Stimulated activated CD8-positive, alpha-beta memory T cell treated with anti-CD3 and anti-CD28 coated beads, Interleukin-7, amount 100 ng/mL, for 48 hours (primary cell): ENCODE data around the gene MEIOB.
"Not testable (repeated sequence)": the region's sequence is repeated elsewhere in the genome, so short reads cannot be mapped to it uniquely, and the experiment has no call there.

Experiments used
- DNase-seq, 2 donors: peaks; one replicate each; pipeline ENCODE4 v3.0.0-alpha.2; 2020; ENCODE audit warnings: low read depth in 1 of 2; ENCODE audit errors: extremely low read depth in 1 of 2

Gene MEIOB

GRCh38 chr16:1816396-1817275 is 55.3 kb downstream of the MEIOB start:
- no peak for DNase-seq

DNA sequence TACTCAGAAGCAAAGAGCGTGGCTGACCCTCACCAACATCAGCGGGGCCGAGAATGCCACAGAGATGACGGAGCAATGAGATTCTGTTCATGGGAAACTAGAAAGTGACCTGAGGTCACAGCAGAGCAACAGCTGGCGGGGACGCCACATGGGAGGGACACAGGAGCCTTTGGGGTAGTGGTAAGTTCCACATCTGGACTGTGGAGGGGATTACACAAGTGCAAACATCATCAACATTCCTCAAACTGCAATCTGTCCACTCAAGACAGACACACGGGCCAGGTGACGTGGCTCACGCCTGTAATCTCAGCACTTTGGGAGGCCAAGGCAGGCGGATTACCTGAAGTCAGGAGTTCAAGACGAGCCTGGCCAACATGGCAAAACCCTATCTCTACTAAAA is 56.5 kb downstream of the MEIOB start:
- no peak for DNase-seq

- DNase-seq, result peak in 1 of 2 donors; percentile 52
These were observed 59.2 kb downstream of the MEIOB start for GRCh38 chr16:1812732-1813163.

GRCh38 chr16:1810536-1810935 is 61.4 kb downstream of the MEIOB start:
- DNase-seq, result no peak

- DNase-seq, result no peak
These were observed 61.9 kb downstream of the MEIOB start for GRCh38 chr16:1810106-1810505.

DNA sequence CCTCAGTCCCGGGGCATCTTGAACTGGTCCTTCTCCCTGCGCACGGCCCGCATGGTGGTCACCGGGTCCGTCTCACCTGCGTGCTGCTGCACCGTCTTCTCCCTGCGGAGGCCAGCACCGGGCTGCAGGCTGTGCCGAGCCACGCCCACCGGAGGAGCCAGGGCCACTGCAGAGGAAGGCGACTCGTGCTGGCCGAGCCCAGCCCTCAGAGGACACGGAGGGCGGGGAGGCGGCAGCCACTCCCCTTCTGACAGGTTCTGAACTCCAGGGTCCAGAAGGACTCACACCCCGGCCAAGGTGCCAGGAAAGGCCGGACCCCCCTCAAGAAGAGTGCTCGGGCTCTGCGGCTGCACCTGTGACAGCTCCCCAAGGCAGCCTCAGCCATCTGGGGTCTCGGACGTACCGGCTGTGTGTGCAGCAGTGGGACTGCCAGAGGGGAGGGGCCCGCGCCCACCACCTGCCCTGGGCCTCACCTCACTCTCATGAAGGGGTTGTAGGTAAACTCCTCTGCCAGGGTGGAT is 62.6 kb downstream of the MEIOB start:
- DNase-seq, result no peak

DNA sequence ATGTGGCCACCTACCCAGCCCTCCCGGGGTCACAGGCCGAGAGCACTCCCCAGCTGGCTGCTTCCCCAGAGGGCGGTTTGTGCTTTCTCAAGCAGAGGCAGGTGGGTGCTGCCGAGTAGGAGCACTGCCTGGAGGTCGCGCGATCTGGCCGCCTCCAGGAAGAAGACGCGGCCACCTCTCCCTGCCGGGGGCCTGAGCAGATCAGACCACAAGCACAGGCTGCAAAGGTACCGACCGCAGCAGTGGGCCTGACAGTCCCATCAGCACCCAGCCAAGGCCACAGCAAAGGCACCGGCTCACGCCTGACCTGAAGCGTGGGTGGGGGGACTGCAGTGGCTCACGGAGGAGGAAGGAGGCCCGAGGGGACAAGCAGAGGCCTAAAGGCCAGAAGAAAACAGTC is 63.3 kb downstream of the MEIOB start:
- DNase-seq, result no peak

DNA sequence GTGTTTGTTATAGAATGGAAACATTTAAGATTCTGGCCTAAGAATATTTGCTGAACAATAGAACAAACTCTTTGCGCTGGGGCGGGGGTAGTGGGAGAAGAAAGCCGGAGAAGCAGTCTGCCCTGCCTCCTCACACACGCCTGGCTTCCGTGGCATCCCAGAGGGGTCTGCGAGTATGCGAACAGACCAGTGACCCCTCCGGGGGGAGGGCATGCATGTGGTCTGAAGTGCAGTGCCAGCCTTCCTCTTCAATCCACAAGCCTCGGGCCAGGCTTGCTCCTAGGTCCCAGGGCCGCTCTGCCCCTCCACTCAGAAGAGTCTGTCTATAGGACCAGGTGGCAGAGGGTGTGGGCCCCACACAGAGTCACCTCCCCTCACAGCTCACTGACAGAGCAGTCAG is 64.3 kb downstream of the MEIOB start:
- no peak for DNase-seq

- DNase-seq, result no peak
These were observed 71.3 kb downstream of the MEIOB start for GRCh38 chr16:1800701-1801100.

DNA sequence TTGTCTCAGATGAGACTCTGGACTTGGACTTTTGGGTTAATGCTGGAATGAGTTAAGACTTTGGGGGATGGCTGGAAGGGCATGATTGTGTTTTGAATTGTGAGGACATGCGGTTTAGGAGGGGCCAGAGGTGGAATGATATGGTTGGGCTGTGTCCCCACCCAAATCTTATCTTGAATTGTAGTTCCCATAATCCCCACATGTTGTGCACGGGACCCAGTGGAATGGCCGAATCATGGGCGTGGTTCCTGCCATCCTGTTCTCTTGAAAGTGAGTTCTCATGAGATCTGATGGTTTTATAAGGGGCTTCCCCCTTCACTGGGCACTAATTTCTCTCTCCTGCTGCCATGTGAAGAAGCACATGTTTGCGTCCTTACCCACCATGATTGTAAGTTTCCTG is 72.7 kb downstream of the MEIOB start:
- not testable (repeated sequence) for DNase-seq

- no peak for DNase-seq
These were observed 76.9 kb downstream of the MEIOB start for GRCh38 chr16:1794908-1795666.

- DNase-seq, result no peak
These were observed 77.6 kb downstream of the MEIOB start for GRCh38 chr16:1794221-1794871.

DNA sequence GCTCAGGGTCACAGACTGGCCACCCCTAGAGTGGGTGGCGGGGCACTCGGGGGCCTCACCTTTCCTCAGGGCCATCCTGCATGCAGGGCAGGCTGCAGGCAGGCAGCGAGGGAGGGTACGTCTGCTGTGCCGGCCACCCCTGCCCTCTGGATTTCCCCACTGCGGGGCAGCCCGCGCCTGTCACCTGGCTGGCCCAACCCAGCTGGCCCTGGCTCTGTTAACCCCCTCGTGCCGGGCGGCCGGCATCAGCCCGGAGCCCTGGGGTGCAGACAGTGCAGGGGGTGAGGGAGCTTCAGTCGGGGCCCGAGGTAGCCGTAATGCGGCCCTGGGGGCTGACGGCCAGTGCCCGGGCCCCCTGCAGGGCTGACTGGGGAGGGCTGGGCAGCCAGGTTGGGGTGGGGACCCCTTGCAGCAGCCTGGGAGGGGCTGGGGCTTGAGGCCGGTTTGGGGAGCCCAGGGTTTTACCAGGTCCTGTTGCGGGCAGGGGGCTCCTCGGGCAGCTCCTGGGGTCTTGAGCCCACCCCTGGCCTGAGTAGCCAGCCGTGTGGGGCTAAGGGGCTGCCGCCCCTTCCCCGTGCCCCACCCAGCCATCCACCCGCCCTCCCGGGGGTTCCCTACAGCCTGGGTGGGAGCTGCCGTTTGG is 78.3 kb downstream of the MEIOB start, which contains the start of gene IGFALS:
Gene IGFALS, minus strand, starts transcription at position 128 of the 643 bp plus-strand sequence. Its CDS starts 53 bp downstream, at position 75.
- no peak for DNase-seq

DNA sequence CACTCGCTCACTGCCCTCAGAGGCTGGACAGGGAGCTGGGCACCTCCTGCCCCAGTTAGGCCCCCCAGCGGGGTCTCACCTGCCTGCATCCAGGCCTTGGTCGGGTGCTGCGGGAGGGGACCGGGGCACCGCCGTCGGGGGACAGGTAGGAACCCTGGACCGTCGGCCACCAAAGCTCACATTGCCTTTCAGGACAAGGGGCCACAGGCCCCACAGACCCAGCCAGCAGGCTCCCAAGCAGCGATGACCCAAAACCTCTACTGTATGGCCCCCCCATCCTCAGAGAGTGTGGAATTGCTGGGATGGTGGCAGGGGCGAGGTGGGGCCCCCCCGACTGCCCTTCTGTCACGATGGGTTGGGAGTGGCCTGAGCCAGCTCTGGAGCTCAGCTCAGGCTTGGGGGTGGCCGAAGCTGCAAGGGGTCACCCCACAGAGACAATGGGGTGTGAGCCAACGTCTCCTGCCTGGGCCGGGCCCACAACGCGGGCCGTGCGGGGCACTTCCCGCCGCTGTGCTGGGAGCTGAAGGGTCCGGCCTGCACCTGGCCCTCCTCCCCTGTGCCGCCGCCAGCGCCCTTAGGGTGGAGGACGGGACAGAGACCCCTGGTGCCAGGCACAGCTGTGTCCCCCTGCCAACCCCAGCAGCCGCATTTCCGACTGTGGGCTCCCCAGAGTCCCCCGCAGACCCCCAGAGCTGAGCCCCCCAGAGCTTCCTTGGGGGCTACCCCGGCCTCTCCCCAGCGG is 79.0 kb downstream of the MEIOB start:
- no peak for DNase-seq

DNA sequence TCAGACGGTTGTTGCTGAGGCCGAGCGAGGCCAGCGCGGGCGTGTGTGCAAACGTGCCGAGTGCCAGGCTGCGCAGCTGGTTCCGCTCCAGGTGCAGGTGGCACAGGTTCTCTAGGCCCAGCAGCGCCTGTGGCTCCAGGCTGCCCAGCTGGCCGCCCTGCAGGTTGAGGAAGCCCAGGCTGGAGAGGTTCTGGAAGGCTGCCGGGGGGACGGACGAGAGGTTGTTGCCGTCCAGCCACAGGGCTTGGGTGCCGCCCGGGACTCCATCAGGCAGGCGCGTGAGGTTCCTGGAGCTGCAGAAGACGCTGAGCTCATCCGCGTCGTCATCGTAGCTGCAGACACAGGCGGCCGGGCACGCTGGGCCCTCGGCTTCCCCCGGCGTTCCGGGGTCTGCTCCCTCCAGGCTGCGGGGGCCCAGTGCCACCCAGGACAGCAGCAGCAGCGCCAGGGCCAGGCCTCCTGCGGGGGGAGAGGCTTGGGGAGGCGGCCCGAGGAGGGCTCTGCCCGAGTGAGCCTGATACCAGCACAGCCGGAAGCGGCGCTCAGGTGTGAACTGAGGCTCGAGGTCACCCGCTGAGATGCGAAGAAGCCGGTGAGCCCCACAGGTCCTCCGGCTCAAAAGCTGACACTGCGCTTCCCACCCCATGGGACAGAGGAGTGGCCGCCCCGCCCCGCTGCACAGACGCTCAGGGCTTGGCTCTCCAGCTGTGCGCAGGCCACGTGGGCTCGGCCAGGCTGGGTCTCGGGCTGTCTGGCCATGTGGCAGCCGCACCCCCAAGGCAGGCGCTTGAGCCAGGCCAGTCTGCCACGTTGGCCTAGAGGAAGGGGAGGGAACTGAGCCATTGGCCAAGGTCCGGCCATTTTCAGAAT is 79.8 kb downstream of the MEIOB start:
- no peak for DNase-seq

DNA sequence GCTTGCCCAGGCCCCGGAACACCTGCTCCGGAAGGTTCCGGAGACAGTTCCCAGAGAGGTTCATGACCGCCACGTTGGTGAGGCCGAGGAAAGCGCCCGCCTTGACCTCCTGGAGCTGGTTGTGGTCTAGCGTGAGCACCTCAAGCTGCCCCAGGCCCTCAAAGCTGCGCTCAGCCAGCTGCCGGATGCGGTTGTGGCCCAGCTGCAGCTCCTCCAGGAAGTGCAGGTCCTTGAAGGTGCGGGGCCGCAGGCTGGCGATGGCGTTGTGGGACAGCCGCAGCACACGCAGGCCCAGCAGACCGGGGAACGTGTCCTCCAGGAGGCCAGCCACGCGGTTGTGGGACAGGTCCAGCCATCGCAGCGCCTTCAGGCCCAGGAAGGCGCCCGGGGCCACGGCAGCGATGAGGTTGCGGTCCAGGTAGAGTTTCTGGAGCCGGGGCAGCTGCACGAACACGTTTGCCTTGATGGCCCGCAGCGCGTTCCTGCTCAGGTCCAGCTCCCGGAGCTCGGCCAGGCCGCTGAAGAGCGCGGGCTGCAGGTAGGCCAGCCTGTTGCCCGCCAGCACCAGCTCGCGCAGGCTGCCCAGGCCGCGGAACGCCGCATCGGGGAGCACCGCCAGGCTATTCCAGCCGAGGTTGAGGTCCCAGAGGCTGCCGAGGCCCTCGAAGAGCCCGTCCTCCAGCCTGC is 80.6 kb downstream of the MEIOB start:
- DNase-seq, result no peak

GRCh38 chr16:1790611-1791255 is 81.2 kb downstream of the MEIOB start:
- DNase-seq, result no peak

GRCh38 chr16:1790261-1790610 is 81.7 kb downstream of the MEIOB start:
- DNase-seq, result no peak
